ENCODE results near the gene CDC26.

Gene CDC26

DNA sequence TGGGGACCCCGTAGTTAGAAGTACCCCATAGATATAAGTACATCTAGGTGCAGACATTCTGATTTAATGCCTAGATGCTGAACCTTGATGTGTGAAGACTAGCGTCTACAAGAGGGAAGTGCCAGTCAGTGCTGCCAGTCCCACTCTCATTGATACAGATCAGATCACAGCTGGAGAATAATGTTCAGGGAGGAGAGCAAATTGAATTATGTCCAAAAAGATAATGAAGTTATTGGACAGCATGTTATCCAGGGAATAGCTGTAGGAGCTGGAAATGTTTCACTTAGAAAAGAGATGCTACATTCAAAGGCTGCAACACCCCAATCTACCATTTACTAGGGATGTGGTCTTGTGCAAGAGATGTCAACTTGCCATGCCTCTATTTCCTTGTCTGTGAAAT is 43.7 kb upstream of the CDC26 start:
- H3K36me3 ChIP-seq (replicated peaks; ENCODE audit: insufficient read depth, low read length): no peaks in the 10 kb centered on the region
- H3K4me3 ChIP-seq (ENCODE audit: low read length): no peak overlapping the region
- no peak overlapping the region for H3K9ac ChIP-seq (ENCODE audit: low read length)
- TF ChIP-seq, protein P1, sequence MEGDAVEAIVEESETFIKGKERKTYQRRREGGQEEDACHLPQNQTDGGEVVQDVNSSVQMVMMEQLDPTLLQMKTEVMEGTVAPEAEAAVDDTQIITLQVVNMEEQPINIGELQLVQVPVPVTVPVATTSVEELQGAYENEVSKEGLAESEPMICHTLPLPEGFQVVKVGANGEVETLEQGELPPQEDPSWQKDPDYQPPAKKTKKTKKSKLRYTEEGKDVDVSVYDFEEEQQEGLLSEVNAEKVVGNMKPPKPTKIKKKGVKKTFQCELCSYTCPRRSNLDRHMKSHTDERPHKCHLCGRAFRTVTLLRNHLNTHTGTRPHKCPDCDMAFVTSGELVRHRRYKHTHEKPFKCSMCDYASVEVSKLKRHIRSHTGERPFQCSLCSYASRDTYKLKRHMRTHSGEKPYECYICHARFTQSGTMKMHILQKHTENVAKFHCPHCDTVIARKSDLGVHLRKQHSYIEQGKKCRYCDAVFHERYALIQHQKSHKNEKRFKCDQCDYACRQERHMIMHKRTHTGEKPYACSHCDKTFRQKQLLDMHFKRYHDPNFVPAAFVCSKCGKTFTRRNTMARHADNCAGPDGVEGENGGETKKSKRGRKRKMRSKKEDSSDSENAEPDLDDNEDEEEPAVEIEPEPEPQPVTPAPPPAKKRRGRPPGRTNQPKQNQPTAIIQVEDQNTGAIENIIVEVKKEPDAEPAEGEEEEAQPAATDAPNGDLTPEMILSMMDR (IDR thresholded peaks at IDR 0.05; ENCODE audit: low read length): no peak
- TF ChIP-seq EZH2phosphoT487 (IDR thresholded peaks at IDR 0.05; ENCODE audit: low read length) (no peak), EZH2 (optimal IDR thresholded peaks at IDR 0.05; ENCODE audit: low read depth, low read length) (no peak)
- no peaks in the 10 kb centered on the region for H3K79me2 ChIP-seq (ENCODE audit: low read length)
- no peak overlapping the region for H3K4me2 ChIP-seq (ENCODE audit: low read depth, low read length)
- H3K9me2 ChIP-seq (replicated peaks; ENCODE audit: insufficient read depth, low read length): no peaks in the 10 kb centered on the region
- no peaks in the 10 kb centered on the region for H3K9me3 ChIP-seq (replicated peaks; ENCODE audit: insufficient read depth, low read length)
- DNase-seq: no peak
- no peak overlapping the region for H2AFZ ChIP-seq (ENCODE audit: low read length)
- no peaks in the 10 kb centered on the region for H3K27me3 ChIP-seq (replicated peaks; ENCODE audit: insufficient read depth, low read length)
- no peaks in the 10 kb centered on the region for H4K20me1 ChIP-seq (ENCODE audit: insufficient read depth, low read length)
- no peaks in the 10 kb centered on the region for H3F3A ChIP-seq (ENCODE audit: insufficient read depth, low read length)
- H3K27ac ChIP-seq (ENCODE audit: low read length): no peak overlapping the region
- H3K4me1 ChIP-seq (ENCODE audit: low read length): no peaks in the 10 kb centered on the region

DNA sequence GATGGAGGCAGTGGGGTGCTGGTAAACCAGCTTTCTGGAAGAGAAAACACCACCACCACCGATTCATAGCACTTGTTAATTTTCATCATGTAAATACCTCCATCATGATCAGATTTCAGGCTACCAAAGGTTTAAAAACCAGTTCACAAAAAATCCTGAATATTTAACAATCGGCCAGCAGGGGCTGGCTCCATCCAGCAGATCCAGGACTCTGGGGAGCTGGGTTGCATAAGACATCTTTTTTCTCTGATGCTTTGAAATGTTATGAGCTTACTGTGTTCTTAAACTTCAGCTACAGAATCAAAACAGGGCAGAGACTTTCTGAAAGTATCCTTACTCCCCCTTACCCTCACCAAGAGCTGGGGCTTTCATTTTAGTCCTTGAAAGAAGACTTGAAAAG is 42.4 kb upstream of the CDC26 start:
- H3K4me3 ChIP-seq (ENCODE audit: low read length): no peak overlapping the region
- no peaks in the 10 kb centered on the region for H3K27me3 ChIP-seq (replicated peaks; ENCODE audit: insufficient read depth, low read length)
- no peaks in the 10 kb centered on the region for H3K79me2 ChIP-seq (ENCODE audit: low read length)
- no peaks in the 10 kb centered on the region for H3K9me2 ChIP-seq (replicated peaks; ENCODE audit: insufficient read depth, low read length)
- no peaks in the 10 kb centered on the region for H3F3A ChIP-seq (ENCODE audit: insufficient read depth, low read length)
- H3K9me3 ChIP-seq (replicated peaks; ENCODE audit: insufficient read depth, low read length): no peaks in the 10 kb centered on the region
- no peak for TF ChIP-seq EZH2phosphoT487 (IDR thresholded peaks at IDR 0.05; ENCODE audit: low read length)
- TF ChIP-seq, protein P1 (IDR thresholded peaks at IDR 0.05; ENCODE audit: low read length): no peak
- TF ChIP-seq EZH2 (optimal IDR thresholded peaks at IDR 0.05; ENCODE audit: low read depth, low read length): no peak
- no peaks in the 10 kb centered on the region for H4K20me1 ChIP-seq (ENCODE audit: insufficient read depth, low read length)
- H3K36me3 ChIP-seq (replicated peaks; ENCODE audit: insufficient read depth, low read length): no peaks in the 10 kb centered on the region
- DNase-seq: no peak
- no peak overlapping the region for H3K9ac ChIP-seq (ENCODE audit: low read length)
- no peak overlapping the region for H3K4me2 ChIP-seq (ENCODE audit: low read depth, low read length)
- no peak overlapping the region for H3K27ac ChIP-seq (ENCODE audit: low read length)
- H3K4me1 ChIP-seq (ENCODE audit: low read length): no peaks in the 10 kb centered on the region
- H2AFZ ChIP-seq (ENCODE audit: low read length): no peak overlapping the region

DNA sequence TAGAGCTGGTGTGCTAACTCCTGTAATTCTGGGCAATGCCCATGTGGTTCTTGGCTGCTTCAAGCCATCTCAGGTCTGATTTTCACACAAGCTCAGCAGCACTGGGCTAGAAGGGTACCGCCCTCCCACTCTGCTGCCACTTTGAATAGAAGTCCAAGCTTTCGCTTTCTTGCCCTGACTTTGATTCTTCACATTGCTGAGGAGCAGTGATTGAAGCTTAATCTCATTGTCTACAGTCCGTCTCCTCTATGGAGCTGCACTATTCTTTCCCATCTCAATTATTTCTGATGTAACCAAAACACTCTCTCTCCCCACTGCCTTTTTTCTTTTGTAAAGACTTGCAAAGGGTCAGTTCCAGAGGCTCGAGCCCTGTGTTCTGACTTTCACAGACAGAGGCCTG is 40.7 kb upstream of the CDC26 start:
- Histone ChIP-seq H3K4me2 (ENCODE audit: low read depth, low read length) (no peak overlapping the region), H3K9me3 (replicated peaks; ENCODE audit: insufficient read depth, low read length) (no peaks in the 10 kb centered on the region), H3F3A (ENCODE audit: insufficient read depth, low read length) (0 out of 2 replicates have a peak, but pooled peaks cover 5% of the 10 kb centered on the region), H2AFZ (ENCODE audit: low read length) (no peak overlapping the region), H3K36me3 (replicated peaks; ENCODE audit: insufficient read depth, low read length) (no peaks in the 10 kb centered on the region), H3K79me2 (ENCODE audit: low read length) (no peaks in the 10 kb centered on the region), H3K4me3 (ENCODE audit: low read length) (no peak overlapping the region), H3K27ac (ENCODE audit: low read length) (no peak overlapping the region), H3K9ac (ENCODE audit: low read length) (no peak overlapping the region), H4K20me1 (ENCODE audit: insufficient read depth, low read length) (no peaks in the 10 kb centered on the region), H3K27me3 (replicated peaks; ENCODE audit: insufficient read depth, low read length) (no peaks in the 10 kb centered on the region), H3K9me2 (replicated peaks; ENCODE audit: insufficient read depth, low read length) (no peaks in the 10 kb centered on the region), H3K4me1 (ENCODE audit: low read length) (peaks cover 12% of the 10 kb centered on the region)
- no peak for DNase-seq
- TF ChIP-seq, protein P1 (IDR thresholded peaks at IDR 0.05; ENCODE audit: low read length): no peak
- TF ChIP-seq EZH2phosphoT487 (IDR thresholded peaks at IDR 0.05; ENCODE audit: low read length) (no peak), EZH2 (optimal IDR thresholded peaks at IDR 0.05; ENCODE audit: low read depth, low read length) (no peak)
